ENCODE measurements around the gene SDHC.

The SDHC gene

GRCh38 chr1:161314201-161314981 lies at the start of gene SDHC:
Gene SDHC, plus strand, starts transcription at chr1:161314381. Its CDS starts 25 bp downstream, at chr1:161314406.
- peak; percentile 90 for DNase-seq

GRCh38 chr1:161265305-161265704 lies 48.9 kb upstream of the SDHC start:
- DNase-seq: no peak

- no peak for DNase-seq
These were observed 48.0 kb upstream of the SDHC start for GRCh38 chr1:161266202-161266601.

- DNase-seq: no peak
These were observed 47.3 kb upstream of the SDHC start for GRCh38 chr1:161266836-161267235.

GRCh38 chr1:161267321-161267720 lies 46.9 kb upstream of the SDHC start:
- no peak for DNase-seq

GRCh38 chr1:161273402-161273801 lies 40.8 kb upstream of the SDHC start:
- no peak for DNase-seq

GRCh38 chr1:161274874-161275273 lies 39.3 kb upstream of the SDHC start:
- no peak for DNase-seq

GRCh38 chr1:161282991-161283390 lies 31.2 kb upstream of the SDHC start:
- DNase-seq: no peak

- no peak for DNase-seq
These were observed 29.1 kb upstream of the SDHC start for GRCh38 chr1:161285113-161285512.

GRCh38 chr1:161285521-161285920 lies 28.7 kb upstream of the SDHC start:
- no peak for DNase-seq

- no peak for DNase-seq
These were observed 26.6 kb upstream of the SDHC start for GRCh38 chr1:161287482-161288054.

GRCh38 chr1:161290779-161291178 lies 23.4 kb upstream of the SDHC start:
- DNase-seq: no peak

GRCh38 chr1:161297415-161297814 lies 16.8 kb upstream of the SDHC start:
- no peak for DNase-seq

- DNase-seq: no peak
These were observed 16.1 kb upstream of the SDHC start for GRCh38 chr1:161298116-161298515.

- no peak for DNase-seq
These were observed 14.8 kb upstream of the SDHC start for GRCh38 chr1:161299347-161299746.

GRCh38 chr1:161300478-161300877 lies 13.7 kb upstream of the SDHC start:
- DNase-seq: no peak

GRCh38 chr1:161304927-161305866 lies 9.0 kb upstream of the SDHC start:
- no peak for DNase-seq

GRCh38 chr1:161305867-161306519 lies 8.2 kb upstream of the SDHC start:
- DNase-seq: peak; percentile 89

- no peak for DNase-seq
These were observed 6.9 kb upstream of the SDHC start for GRCh38 chr1:161307230-161307768.

GRCh38 chr1:161307892-161308638 lies 6.1 kb upstream of the SDHC start:
- no peak for DNase-seq

- DNase-seq: no peak
These were observed 4.3 kb upstream of the SDHC start, which contains the start of gene MPZ for GRCh38 chr1:161309868-161310267. Gene MPZ, minus strand, starts transcription at chr1:161309968. Its CDS starts 63 bp downstream, at chr1:161309905.

All from activated CD4-positive, alpha-beta T cell treated with anti-CD3 and anti-CD28 coated beads, Interleukin-2, amount 50 U/mL, for 16 hours (primary cell).